ENCODE data around the gene C6orf89.

DNA sequence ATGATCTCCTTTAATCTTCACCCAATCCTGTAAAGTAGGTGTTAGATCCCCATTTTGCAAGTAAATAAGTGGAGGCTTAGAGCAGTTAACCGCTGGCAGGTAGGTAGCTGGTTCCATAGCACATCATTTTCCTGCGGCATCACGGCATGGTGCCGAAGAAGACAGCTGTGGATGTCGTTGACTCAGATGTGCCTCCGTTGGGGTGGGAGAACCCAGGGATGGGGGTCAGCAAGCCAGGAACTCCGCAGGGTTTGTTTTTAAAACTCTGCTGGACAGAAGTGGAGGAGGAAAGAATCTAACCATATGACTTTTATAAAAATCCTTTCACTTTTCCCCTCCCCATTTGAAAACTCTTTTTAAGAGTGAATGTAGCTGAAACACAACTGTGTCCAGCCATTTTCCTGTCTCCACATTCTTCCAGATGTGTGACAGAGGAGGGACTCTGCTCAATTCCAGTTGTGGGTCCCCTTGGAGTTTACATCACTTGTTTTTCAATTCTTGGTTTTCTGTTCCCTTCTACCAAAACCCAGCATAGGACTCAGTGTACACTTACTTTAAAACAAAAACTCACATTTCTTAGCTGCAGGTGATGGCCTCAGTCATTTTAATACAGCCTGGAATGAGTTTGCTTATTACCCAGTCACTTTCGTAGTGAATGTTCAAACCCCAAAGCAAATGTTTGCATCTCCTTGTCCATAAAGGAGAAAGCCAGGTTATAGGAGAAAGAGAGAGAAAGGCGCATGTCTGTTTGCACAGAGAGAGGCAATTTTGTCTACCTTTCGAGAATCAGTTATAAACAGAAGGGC, 41.2 kb downstream of the C6orf89 start:
- TF ChIP-seq, protein P1, sequence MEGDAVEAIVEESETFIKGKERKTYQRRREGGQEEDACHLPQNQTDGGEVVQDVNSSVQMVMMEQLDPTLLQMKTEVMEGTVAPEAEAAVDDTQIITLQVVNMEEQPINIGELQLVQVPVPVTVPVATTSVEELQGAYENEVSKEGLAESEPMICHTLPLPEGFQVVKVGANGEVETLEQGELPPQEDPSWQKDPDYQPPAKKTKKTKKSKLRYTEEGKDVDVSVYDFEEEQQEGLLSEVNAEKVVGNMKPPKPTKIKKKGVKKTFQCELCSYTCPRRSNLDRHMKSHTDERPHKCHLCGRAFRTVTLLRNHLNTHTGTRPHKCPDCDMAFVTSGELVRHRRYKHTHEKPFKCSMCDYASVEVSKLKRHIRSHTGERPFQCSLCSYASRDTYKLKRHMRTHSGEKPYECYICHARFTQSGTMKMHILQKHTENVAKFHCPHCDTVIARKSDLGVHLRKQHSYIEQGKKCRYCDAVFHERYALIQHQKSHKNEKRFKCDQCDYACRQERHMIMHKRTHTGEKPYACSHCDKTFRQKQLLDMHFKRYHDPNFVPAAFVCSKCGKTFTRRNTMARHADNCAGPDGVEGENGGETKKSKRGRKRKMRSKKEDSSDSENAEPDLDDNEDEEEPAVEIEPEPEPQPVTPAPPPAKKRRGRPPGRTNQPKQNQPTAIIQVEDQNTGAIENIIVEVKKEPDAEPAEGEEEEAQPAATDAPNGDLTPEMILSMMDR (conservative IDR thresholded peaks at IDR 0.05; ENCODE audit: low read length) = no peak
- TF ChIP-seq EZH2phosphoT487 (IDR thresholded peaks at IDR 0.05; ENCODE audit: borderline replicate concordance) = no peak

Data from Loucy (cell line).